K562 treated with DMSO at 1 percent for 48 hours (cell line): ENCODE measurements around the gene TRIM52. TPM values are rescaled to one million over a fixed set of nuclear protein-coding genes. Genes with fewer than 3 reads are reported as not detected.

Experiments used
- total RNA-seq: library from RNA; unstranded; fragments of 300-600 nt; gene quantifications from 2 replicates; pipeline ENCODE4 v1.2.3, GENCODE V29; 2022; ENCODE audit warnings: low replicate concordance; ENCODE audit errors: extremely low read depth

The TRIM52 gene
- not detected in 2 replicates for total RNA-seq

GRCh38 chr5:181260720-181261319 lies at the start of gene TRIM52:
Gene TRIM52 (minus strand): TSS chr5:181261143. CDS start chr5:181260813, 330 bp downstream.

GRCh38 chr5:181243564-181244343 lies 17.2 kb downstream of the TRIM52 start, which contains the start of gene RACK1:
Gene RACK1 (minus strand): TSS chr5:181243906. CDS start chr5:181243800, 106 bp downstream.

DNA sequence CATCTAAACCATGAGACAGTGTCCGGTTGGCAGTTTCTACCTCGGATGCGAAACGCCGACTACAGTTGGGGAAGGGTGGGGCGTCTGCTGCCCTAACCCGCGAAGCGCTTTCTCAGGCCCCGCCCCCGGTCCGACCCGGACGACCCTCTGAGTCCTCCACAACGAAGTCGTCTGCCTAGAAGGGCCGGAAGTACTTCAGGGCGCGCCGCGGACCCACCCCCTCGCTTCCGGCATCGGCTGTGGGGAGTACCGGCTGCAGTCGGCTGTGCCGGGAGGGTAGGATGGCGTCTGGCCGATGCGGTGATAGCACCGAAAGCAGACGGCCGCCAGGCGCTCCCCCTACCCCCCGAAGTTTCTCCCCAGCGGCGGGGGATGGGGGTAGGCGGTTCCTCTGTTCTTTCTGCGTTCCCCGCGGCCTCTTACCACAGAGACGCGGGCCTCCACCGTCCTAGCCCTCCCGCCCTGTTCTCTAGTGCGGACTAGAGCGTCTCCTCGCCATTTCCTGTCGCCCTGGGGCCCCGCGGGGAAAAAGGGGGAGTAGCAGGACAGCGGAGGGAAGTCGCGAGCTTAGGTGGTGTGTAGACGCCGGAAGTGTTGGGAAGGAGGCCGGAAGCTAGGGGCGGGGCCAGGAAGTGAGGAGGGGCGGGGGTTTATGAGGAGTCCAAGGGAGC lies 37.8 kb downstream of the TRIM52 start, which contains the start of gene TRIM41:
Gene TRIM41, plus strand, starts transcription at position 224 of the 671 bp plus-strand sequence. CDS start 719 bp downstream, outside the sequence.

Other genes with a start within 250 kb of the TRIM52 start
- gene BTNL9, start 220.9 kb downstream of the TRIM52 start, total RNA-seq, result not detected in 2 replicates
- not detected in 2 replicates for gene OR2V1, start 130.0 kb downstream of the TRIM52 start, total RNA-seq
- not detected in 2 replicates for gene OR2V2, start 113.6 kb downstream of the TRIM52 start, total RNA-seq
- gene TRIM7, start 55.9 kb downstream of the TRIM52 start, total RNA-seq, result not detected in 2 replicates
- not detected in 2 replicates for gene TRIM41, start 37.9 kb downstream of the TRIM52 start, total RNA-seq
- gene RACK1, start 17.2 kb downstream of the TRIM52 start, total RNA-seq, result 4,378 and 11,171 TPM in 2 replicates
- gene OR4F3, start 106.1 kb upstream of the TRIM52 start, total RNA-seq, result not detected in 2 replicates